ENCODE data around the gene NPL.

Gene NPL

DNA sequence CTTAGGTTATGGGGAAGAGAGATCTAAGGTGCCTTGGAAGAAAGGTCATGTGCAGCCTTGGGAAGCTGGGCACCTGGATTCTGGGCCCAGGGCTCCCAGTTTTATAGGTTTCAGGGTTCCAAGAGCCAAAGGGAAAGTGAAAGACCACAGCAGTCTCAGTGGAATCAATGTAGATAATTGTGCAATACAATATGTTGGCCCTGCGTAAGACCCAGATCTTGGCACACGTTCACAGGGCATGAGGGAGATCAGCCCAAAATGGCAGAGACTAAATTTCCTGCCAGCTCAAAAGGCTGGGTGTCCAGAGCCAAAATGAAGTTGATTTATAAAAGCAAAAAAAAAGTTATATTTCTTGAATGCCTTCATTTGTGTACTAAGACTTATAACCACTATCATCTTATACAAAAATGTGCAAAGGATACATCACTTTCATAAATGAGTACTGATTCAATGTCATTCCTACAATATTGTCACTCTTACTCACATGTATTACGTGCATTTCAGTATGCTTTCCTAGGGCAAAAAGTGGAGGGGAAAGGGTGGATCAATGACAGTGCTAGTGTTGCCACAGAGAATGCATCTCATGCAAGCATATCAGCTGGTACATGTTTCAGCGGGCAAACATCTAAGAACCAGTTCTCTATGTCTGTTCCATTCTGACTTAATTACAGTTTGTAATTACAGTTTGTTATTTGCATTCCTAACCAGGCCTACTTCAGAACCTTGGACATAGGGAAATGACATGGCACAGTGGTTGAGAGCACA is 22.5 kb upstream of the NPL start:
- Histone ChIP-seq H3K4me1 (ENCODE audit: control insufficient read depth, insufficient read depth, low read length) (no peaks in the 10 kb centered on the region), H3K27ac (ENCODE audit: extremely low read depth, low read depth, low read length) (no peak overlapping the region), H3K9me3 (ENCODE audit: control insufficient read depth, insufficient read depth, low read depth, low read length) (no peaks in the 10 kb centered on the region), H3K36me3 (ENCODE audit: control insufficient read depth in 2 of 2, insufficient read depth in 1 of 2, low read length in 2 of 2) (no peaks in the 10 kb centered on the region), H3K4me3 (ENCODE audit: low read depth, low read length) (no peak overlapping the region)
- ChIA-PET CTCF (interaction anchor here (1.0 to 1.4 kb wide), 2 partner anchors 18 to 161 kb away, joined by 3 read pairs; no protein-coding TSS in a partner anchor), POLR2A (interaction anchor here (0.5 kb wide), 1 partner anchor 196 kb away, joined by 3 read pairs; no protein-coding TSS in a partner anchor)
- no peak for TF ChIP-seq ZNF433 (tag by site-specific recombination; IDR thresholded peaks at IDR 0.05; ENCODE audit: low read depth)
- TF ChIP-seq, protein P1, sequence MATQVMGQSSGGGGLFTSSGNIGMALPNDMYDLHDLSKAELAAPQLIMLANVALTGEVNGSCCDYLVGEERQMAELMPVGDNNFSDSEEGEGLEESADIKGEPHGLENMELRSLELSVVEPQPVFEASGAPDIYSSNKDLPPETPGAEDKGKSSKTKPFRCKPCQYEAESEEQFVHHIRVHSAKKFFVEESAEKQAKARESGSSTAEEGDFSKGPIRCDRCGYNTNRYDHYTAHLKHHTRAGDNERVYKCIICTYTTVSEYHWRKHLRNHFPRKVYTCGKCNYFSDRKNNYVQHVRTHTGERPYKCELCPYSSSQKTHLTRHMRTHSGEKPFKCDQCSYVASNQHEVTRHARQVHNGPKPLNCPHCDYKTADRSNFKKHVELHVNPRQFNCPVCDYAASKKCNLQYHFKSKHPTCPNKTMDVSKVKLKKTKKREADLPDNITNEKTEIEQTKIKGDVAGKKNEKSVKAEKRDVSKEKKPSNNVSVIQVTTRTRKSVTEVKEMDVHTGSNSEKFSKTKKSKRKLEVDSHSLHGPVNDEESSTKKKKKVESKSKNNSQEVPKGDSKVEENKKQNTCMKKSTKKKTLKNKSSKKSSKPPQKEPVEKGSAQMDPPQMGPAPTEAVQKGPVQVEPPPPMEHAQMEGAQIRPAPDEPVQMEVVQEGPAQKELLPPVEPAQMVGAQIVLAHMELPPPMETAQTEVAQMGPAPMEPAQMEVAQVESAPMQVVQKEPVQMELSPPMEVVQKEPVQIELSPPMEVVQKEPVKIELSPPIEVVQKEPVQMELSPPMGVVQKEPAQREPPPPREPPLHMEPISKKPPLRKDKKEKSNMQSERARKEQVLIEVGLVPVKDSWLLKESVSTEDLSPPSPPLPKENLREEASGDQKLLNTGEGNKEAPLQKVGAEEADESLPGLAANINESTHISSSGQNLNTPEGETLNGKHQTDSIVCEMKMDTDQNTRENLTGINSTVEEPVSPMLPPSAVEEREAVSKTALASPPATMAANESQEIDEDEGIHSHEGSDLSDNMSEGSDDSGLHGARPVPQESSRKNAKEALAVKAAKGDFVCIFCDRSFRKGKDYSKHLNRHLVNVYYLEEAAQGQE (tag by site-specific recombination; IDR thresholded peaks at IDR 0.05): peak; percentile 66; the same call in 1 of the 2 replicates
- TF ChIP-seq, protein P2, sequence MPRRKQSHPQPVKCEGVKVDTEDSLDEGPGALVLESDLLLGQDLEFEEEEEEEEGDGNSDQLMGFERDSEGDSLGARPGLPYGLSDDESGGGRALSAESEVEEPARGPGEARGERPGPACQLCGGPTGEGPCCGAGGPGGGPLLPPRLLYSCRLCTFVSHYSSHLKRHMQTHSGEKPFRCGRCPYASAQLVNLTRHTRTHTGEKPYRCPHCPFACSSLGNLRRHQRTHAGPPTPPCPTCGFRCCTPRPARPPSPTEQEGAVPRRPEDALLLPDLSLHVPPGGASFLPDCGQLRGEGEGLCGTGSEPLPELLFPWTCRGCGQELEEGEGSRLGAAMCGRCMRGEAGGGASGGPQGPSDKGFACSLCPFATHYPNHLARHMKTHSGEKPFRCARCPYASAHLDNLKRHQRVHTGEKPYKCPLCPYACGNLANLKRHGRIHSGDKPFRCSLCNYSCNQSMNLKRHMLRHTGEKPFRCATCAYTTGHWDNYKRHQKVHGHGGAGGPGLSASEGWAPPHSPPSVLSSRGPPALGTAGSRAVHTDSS (tag by site-specific recombination; IDR thresholded peaks at IDR 0.05): no peak

DNA sequence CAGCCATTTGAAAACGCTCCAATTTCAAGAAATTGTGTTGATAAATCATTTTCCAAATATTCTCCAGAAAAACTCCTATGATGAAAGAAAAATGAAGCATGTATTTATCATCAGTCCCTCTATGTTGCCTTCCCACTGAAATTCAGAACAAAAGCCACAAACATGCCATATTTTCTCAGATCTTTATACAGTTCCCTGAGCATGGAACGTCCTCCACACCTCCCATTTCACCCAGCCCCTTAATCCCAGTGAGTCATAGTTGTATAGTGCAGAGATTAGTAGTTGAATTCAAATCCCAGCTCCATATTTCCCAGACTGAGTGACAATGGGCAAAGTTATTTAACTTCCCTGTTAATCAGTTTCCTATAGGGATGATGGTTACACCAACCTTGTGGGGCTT is 20.6 kb upstream of the NPL start:
- Histone ChIP-seq H3K4me3 (ENCODE audit: low read depth, low read length) (no peak overlapping the region), H3K4me1 (ENCODE audit: control insufficient read depth, insufficient read depth, low read length) (no peaks in the 10 kb centered on the region), H3K27ac (ENCODE audit: extremely low read depth, low read depth, low read length) (no peak overlapping the region), H3K9me3 (ENCODE audit: control insufficient read depth, insufficient read depth, low read depth, low read length) (no peaks in the 10 kb centered on the region), H3K36me3 (ENCODE audit: control insufficient read depth in 2 of 2, insufficient read depth in 1 of 2, low read length in 2 of 2) (no peaks in the 10 kb centered on the region)
- ChIA-PET CTCF (interaction anchor here (0.8 to 1.5 kb wide), 3 partner anchors 15 to 168 kb away, joined by 3 to 5 read pairs (median 5); no protein-coding TSS in a partner anchor), POLR2A (no interaction called here)
- no peak for TF ChIP-seq ZNF121 (tag by site-specific recombination; IDR thresholded peaks at IDR 0.05)
- TF ChIP-seq GFI1B (tag by site-specific recombination; IDR thresholded peaks at IDR 0.05): peak; percentile 39; the same call in 1 of the 2 replicates
- TF ChIP-seq TCF7L2 (IDR thresholded peaks at IDR 0.05; ENCODE audit: borderline replicate concordance, low read depth, low read length): no peak
- TF ChIP-seq ZNF354C (tag by site-specific recombination; IDR thresholded peaks at IDR 0.05; ENCODE audit: borderline replicate concordance, low read depth): no peak
- TF ChIP-seq MYNN (tag by site-specific recombination; IDR thresholded peaks at IDR 0.05; ENCODE audit: borderline replicate concordance): no peak
- TF ChIP-seq, protein P3, sequence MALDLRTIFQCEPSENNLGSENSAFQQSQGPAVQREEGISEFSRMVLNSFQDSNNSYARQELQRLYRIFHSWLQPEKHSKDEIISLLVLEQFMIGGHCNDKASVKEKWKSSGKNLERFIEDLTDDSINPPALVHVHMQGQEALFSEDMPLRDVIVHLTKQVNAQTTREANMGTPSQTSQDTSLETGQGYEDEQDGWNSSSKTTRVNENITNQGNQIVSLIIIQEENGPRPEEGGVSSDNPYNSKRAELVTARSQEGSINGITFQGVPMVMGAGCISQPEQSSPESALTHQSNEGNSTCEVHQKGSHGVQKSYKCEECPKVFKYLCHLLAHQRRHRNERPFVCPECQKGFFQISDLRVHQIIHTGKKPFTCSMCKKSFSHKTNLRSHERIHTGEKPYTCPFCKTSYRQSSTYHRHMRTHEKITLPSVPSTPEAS (tag by site-specific recombination; IDR thresholded peaks at IDR 0.05): no peak
- no peak for TF ChIP-seq KLF8 (tag by site-specific recombination; IDR thresholded peaks at IDR 0.05)
- no peak for TF ChIP-seq ZNF747 (tag by site-specific recombination; IDR thresholded peaks at IDR 0.05)
- TF ChIP-seq ZNF19 (tag by site-specific recombination; IDR thresholded peaks at IDR 0.05; ENCODE audit: low read depth): no peak
- no peak for TF ChIP-seq ZNF654 (tag by site-specific recombination; IDR thresholded peaks at IDR 0.05; ENCODE audit: low read depth)
- 0 out of 2 replicates have a peak, but pooled peaks have one; percentile 38 for TF ChIP-seq ZNF660 (tag by site-specific recombination; IDR thresholded peaks at IDR 0.05)
- TF ChIP-seq ZBTB20 (tag by site-specific recombination; IDR thresholded peaks at IDR 0.05): peak; percentile 43; the same call in 1 of the 2 replicates

Measured in HEK293 (cell line).